ENCODE measurements around the gene TARS3. TPM values are rescaled to one million over a fixed set of nuclear protein-coding genes. Genes with fewer than 3 reads are reported as not detected.
"Not testable (repeated sequence)": the region's sequence is repeated elsewhere in the genome, so short reads cannot be mapped to it uniquely, and the experiment has no call there.

The TARS3 gene
- total and polyA plus RNA-seq, 7 donors = 2.3 to 31.9 (median 20.2) TPM

DNA sequence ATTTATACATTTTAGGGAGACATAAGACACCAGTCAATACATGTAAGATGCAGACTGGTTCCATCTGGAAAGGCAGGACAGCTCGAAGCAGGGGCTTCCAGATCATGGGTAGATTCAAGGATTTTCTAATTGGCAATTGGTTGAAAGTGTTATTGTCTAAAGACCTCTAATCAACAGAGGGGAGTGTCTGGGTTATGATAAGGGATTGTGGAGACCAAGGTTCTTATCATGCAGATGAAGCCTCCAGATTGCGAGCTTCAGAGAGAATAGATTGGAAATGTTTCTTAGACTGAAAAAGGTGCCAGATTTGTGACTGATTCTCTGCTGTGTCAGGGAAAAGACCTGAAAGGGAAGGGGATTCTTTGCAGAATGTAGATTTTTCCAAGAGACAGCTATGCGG is 87.2 kb downstream of the TARS3 start:
- H3K27me3 ChIP-seq = no peaks in the 10 kb centered on the region
- no peak overlapping the region for H3K4me3 ChIP-seq
- DNase-seq = no peak
- intact Hi-C loops (cut with DNase I) = no loop called here
- WGBS, 2 donors = 41 to 75% methylated on average over 3 of the region's 3 CpGs
- no peaks in the 10 kb centered on the region for H3K9me3 ChIP-seq
- TF ChIP-seq, protein P1, sequence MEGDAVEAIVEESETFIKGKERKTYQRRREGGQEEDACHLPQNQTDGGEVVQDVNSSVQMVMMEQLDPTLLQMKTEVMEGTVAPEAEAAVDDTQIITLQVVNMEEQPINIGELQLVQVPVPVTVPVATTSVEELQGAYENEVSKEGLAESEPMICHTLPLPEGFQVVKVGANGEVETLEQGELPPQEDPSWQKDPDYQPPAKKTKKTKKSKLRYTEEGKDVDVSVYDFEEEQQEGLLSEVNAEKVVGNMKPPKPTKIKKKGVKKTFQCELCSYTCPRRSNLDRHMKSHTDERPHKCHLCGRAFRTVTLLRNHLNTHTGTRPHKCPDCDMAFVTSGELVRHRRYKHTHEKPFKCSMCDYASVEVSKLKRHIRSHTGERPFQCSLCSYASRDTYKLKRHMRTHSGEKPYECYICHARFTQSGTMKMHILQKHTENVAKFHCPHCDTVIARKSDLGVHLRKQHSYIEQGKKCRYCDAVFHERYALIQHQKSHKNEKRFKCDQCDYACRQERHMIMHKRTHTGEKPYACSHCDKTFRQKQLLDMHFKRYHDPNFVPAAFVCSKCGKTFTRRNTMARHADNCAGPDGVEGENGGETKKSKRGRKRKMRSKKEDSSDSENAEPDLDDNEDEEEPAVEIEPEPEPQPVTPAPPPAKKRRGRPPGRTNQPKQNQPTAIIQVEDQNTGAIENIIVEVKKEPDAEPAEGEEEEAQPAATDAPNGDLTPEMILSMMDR (IDR thresholded peaks at IDR 0.05) = no peak
- TF ChIP-seq POLR2AphosphoS5 (IDR thresholded peaks at IDR 0.05) = no peak
- no peak for TF ChIP-seq EP300 (IDR thresholded peaks at IDR 0.05)
- TF ChIP-seq POLR2A (IDR thresholded peaks at IDR 0.05) = no peak
- H3K27ac ChIP-seq = no peak overlapping the region
- H3K4me1 ChIP-seq = peaks cover 0 to 11% (median 5%) of the 10 kb centered on the region in 4 donors
- H3K36me3 ChIP-seq = peaks cover 0 to 30% (median 0%) of the 10 kb centered on the region in 4 donors

- Histone ChIP-seq H3K9me3 (no peaks in the 10 kb centered on the region), H3K36me3 (peaks cover 0 to 26% (median 0%) of the 10 kb centered on the region in 4 donors), H3K27me3 (no peaks in the 10 kb centered on the region), H3K4me3 (no peak overlapping the region), H3K4me1 (peaks cover 0 to 8% (median 3%) of the 10 kb centered on the region in 4 donors), H3K27ac (no peak overlapping the region)
- 79 to 83% methylated on average over 7 of the region's 7 CpGs for WGBS, 2 donors
- intact Hi-C loops (cut with DNase I) = no loop called here
- TF ChIP-seq, protein P1 (IDR thresholded peaks at IDR 0.05) = no peak
- no peak for TF ChIP-seq POLR2AphosphoS5 (IDR thresholded peaks at IDR 0.05)
- no peak for TF ChIP-seq EP300 (IDR thresholded peaks at IDR 0.05)
- TF ChIP-seq POLR2A (IDR thresholded peaks at IDR 0.05) = no peak
- DNase-seq = no peak
Measured at GRCh38 chr15:101635944-101636727, 88.1 kb downstream of the TARS3 start.

- TF ChIP-seq POLR2A (IDR thresholded peaks at IDR 0.05) = no peak
- TF ChIP-seq EP300 (IDR thresholded peaks at IDR 0.05) = no peak
- no peak for TF ChIP-seq POLR2AphosphoS5 (IDR thresholded peaks at IDR 0.05)
- TF ChIP-seq, protein P1 (IDR thresholded peaks at IDR 0.05) = no peak
- Histone ChIP-seq H3K36me3 (peaks cover 0 to 9% (median 0%) of the 10 kb centered on the region in 4 donors), H3K4me1 (no peaks in the 10 kb centered on the region), H3K27me3 (no peaks in the 10 kb centered on the region), H3K27ac (no peak overlapping the region), H3K4me3 (no peak overlapping the region), H3K9me3 (no peaks in the 10 kb centered on the region)
- intact Hi-C loops (cut with DNase I) = no loop called here
- DNase-seq = no peak
- WGBS, 2 donors = 94 to 98% methylated on average over 3 of the region's 3 CpGs
Measured at GRCh38 chr15:101633356-101633755, 90.9 kb downstream of the TARS3 start.

GRCh38 chr15:101626729-101627128 is 97.5 kb downstream of the TARS3 start:
- whole genome bisulfite sequencing, 2 donors = 89 to 92% methylated on average over 1 to 15 of the region's 15 CpGs
- H3K9me3 ChIP-seq; intact Hi-C loops (cut with DNase I); H3K4me3 ChIP-seq; H3K4me1 ChIP-seq; H3K27ac ChIP-seq; DNase-seq; H3K27me3 ChIP-seq; H3K36me3 ChIP-seq: not testable (repeated sequence)

- H3K27me3 ChIP-seq = no peaks in the 10 kb centered on the region
- H3K36me3 ChIP-seq = peaks cover 0 to 6% (median 0%) of the 10 kb centered on the region in 4 donors
- H3K9me3 ChIP-seq = no peaks in the 10 kb centered on the region
- TF ChIP-seq POLR2AphosphoS5 (IDR thresholded peaks at IDR 0.05) (no peak), POLR2A (IDR thresholded peaks at IDR 0.05) (no peak), EP300 (IDR thresholded peaks at IDR 0.05) (no peak)
- TF ChIP-seq, protein P1 (IDR thresholded peaks at IDR 0.05) = no peak
- 94 to 99% methylated on average over 1 of the region's 1 CpG for WGBS, 2 donors
- DNase-seq = no peak
- H3K4me3 ChIP-seq = no peak overlapping the region
- H3K4me1 ChIP-seq = no peaks in the 10 kb centered on the region
- no peak overlapping the region for H3K27ac ChIP-seq
- intact Hi-C loops (cut with DNase I) = no loop called here
Measured at GRCh38 chr15:101625980-101626379, 98.3 kb downstream of the TARS3 start.

Data from sigmoid colon (tissue), 7 donors.